HEK293 (cell line): Measurements from ENCODE around the gene SYNPR.

Experiments used
- CTCF ChIP-seq: fragments of 450-650 bp; formaldehyde crosslinking; IDR thresholded peaks from 2 replicates; pipeline ENCODE4 v1.5.1; 2016; ENCODE audit warnings: missing biosample characterization, missing genetic modification characterization
- GLIS1 ChIP-seq: fragments of 450-650 bp; formaldehyde crosslinking; IDR thresholded peaks from 2 replicates; pipeline ENCODE4 v1.5.1; 2016; ENCODE audit warnings: missing biosample characterization, missing genetic modification characterization
- YY1 ChIP-seq: fragments of 450-650 bp; formaldehyde crosslinking; IDR thresholded peaks from 2 replicates; pipeline ENCODE4 v1.5.1; 2018; ENCODE audit warnings: missing biosample characterization, missing genetic modification characterization
- ZBTB26 ChIP-seq: fragments of 450-650 bp; formaldehyde crosslinking; optimal IDR thresholded peaks from 2 replicates; pipeline ENCODE3; 2016; ENCODE audit warnings: missing biosample characterization, mild to moderate bottlenecking, missing genetic modification characterization
- ZNF24 ChIP-seq: fragments of 450-650 bp; formaldehyde crosslinking; IDR thresholded peaks from 2 replicates; pipeline ENCODE4 v1.5.1; 2016; ENCODE audit warnings: missing biosample characterization, missing genetic modification characterization
- ZNF274 ChIP-seq, 2 experiments: fragments of 200-500 bp in 1 of 2; fragments of 450-650 bp in 1 of 2; sonication (Bioruptor generic) in 1 of 2; formaldehyde crosslinking in 1 of 2; IDR thresholded peaks; 2 replicates each; pipeline versions ENCODE4 v1.5.1 to v1.6.1; 2014 to 2016; ENCODE audit warnings: borderline replicate concordance in 1 of 2, inconsistent platforms in 1 of 2, low read length in 1 of 2, missing biosample characterization in 1 of 2, missing genetic modification characterization in 1 of 2
- ZNF302 ChIP-seq: fragments of 450-650 bp; formaldehyde crosslinking; IDR thresholded peaks from 2 replicates; pipeline ENCODE4 v1.5.1; 2016; ENCODE audit warnings: missing biosample characterization, missing genetic modification characterization, low read depth
- ZNF394 ChIP-seq: fragments of 450-650 bp; formaldehyde crosslinking; IDR thresholded peaks from 2 replicates; pipeline ENCODE4 v1.5.1; 2016; ENCODE audit warnings: missing biosample characterization, missing genetic modification characterization, mild to moderate bottlenecking, moderate library complexity, borderline replicate concordance
- ZNF433 ChIP-seq: fragments of 450-650 bp; formaldehyde crosslinking; IDR thresholded peaks from 2 replicates; pipeline ENCODE4 v1.5.1; 2016; ENCODE audit warnings: missing biosample characterization, missing genetic modification characterization, low read depth
- ZNF561 ChIP-seq: fragments of 450-650 bp; IDR thresholded peaks from 2 replicates; pipeline ENCODE4 v1.5.1; 2018; ENCODE audit warnings: missing biosample characterization, missing genetic modification characterization, borderline replicate concordance
- ZNF704 ChIP-seq: fragments of 450-650 bp; formaldehyde crosslinking; IDR thresholded peaks from 2 replicates; pipeline ENCODE4 v1.5.1; 2016; ENCODE audit warnings: missing biosample characterization, missing genetic modification characterization

GRCh38 chr3:63478990-63479660 lies 201.0 kb downstream of the SYNPR start:
- TF ChIP-seq ZNF302 (tag by site-specific recombination) (no peak), ZNF274 (IDR thresholded peaks at IDR 0.05; ENCODE audit: low read length) (no peak), ZNF274 (tag by site-specific recombination; IDR thresholded peaks at IDR 0.05; ENCODE audit: borderline replicate concordance) (no peak), ZNF433 (tag by site-specific recombination) (no peak), CTCF (no peak), ZBTB26 (tag by site-specific recombination) (no peak), GLIS1 (tag by site-specific recombination) (no peak), ZNF394 (tag by site-specific recombination) (no peak), YY1 (tag by site-specific recombination) (no peak), ZNF704 (tag by site-specific recombination) (no peak), ZNF561 (tag by site-specific recombination) (no peak), ZNF24 (no peak)
